CD14-positive monocyte (primary cell): ENCODE data around the gene KIF27. TPM values are rescaled to one million over a fixed set of nuclear protein-coding genes. Genes with fewer than 3 reads are reported as not detected.
A peak's percentile ranks its signal among the peaks of the same experiment; 100 is the strongest.

Experiments
- DNase-seq, 3 donors: peaks; one replicate each; pipeline ENCODE4 v3.0.0-alpha.2; 2011 to 2022
- H2AFZ ChIP-seq: 2 replicates; pipeline ENCODE4 v1.6.0; 2012; ENCODE audit warnings: mild to moderate bottlenecking, low read depth, low read length, inconsistent platforms; ENCODE audit not compliant: insufficient read depth, poor library complexity, severe bottlenecking
- H3K27ac ChIP-seq, 2 donors: 1 replicate in 1 of 2; 2 replicates in 1 of 2; pipeline ENCODE4 v1.5.1; 2012 to 2013; ENCODE audit warnings: low read length in 2 of 2, control low read depth in 1 of 2, inconsistent platforms in 1 of 2, low read depth in 1 of 2, mild to moderate bottlenecking in 1 of 2
- H3K27me3 ChIP-seq, 2 donors: one replicate each; pipeline versions ENCODE4 v1.6.0 to v1.6.1; 2011 to 2013; ENCODE audit warnings: low read length in 2 of 2; ENCODE audit not compliant: control insufficient read depth in 2 of 2, insufficient read depth in 2 of 2
- H3K36me3 ChIP-seq, 2 donors: replicated peaks in 1 of 2; 1 replicate in 1 of 2; 2 replicates in 1 of 2; pipeline versions ENCODE4 v1.5.1 to v1.6.1; 2012 to 2013; ENCODE audit warnings: low read length in 2 of 2, control low read depth in 1 of 2, inconsistent platforms in 1 of 2, mild to moderate bottlenecking in 1 of 2; ENCODE audit not compliant: insufficient read depth in 2 of 2, control insufficient read depth in 1 of 2
- H3K4me1 ChIP-seq, 2 donors: 1 replicate in 1 of 2; 2 replicates in 1 of 2; pipeline versions ENCODE4 v1.5.1 to v1.6.1; 2012 to 2013; ENCODE audit warnings: low read length in 2 of 2, control low read depth in 1 of 2, inconsistent platforms in 1 of 2, mild to moderate bottlenecking in 1 of 2, moderate library complexity in 1 of 2; ENCODE audit not compliant: insufficient read depth in 2 of 2, control insufficient read depth in 1 of 2
- H3K4me2 ChIP-seq: replicated peaks from 2 replicates; pipeline ENCODE3; 2012; ENCODE audit warnings: low read length, moderate library complexity, mild to moderate bottlenecking; ENCODE audit not compliant: poor library complexity, severe bottlenecking; ENCODE audit errors: extremely low read depth
- H3K4me3 ChIP-seq, 3 experiments: fragments of 200-600 bp in 1 of 3; sonication (generic) in 1 of 3; replicated peaks in 1 of 3; 1 replicate in 2 of 3; 2 replicates in 1 of 3; pipeline ENCODE4 v1.5.1; 2011 to 2013; ENCODE audit warnings: low read length in 3 of 3, mild to moderate bottlenecking in 3 of 3, control low read depth in 2 of 3, low read depth in 2 of 3, inconsistent platforms in 1 of 3, moderate library complexity in 1 of 3
- H3K79me2 ChIP-seq: 2 replicates; pipeline ENCODE4 v1.6.0; 2012; ENCODE audit warnings: mild to moderate bottlenecking, control low read depth, inconsistent platforms, low read length, moderate library complexity; ENCODE audit not compliant: insufficient read depth
- H3K9ac ChIP-seq: 2 replicates; pipeline ENCODE4 v1.6.0; 2017; ENCODE audit warnings: low read length, mild to moderate bottlenecking; ENCODE audit not compliant: insufficient read depth, poor library complexity, severe bottlenecking
- H3K9me3 ChIP-seq, 2 donors: replicated peaks in 1 of 2; 1 replicate in 1 of 2; 2 replicates in 1 of 2; pipeline versions ENCODE4 v1.5.1 to v1.6.1; 2012 to 2013; ENCODE audit warnings: low read length in 2 of 2, control low read depth in 1 of 2; ENCODE audit not compliant: control insufficient read depth in 1 of 2, insufficient read depth in 1 of 2
- H4K20me1 ChIP-seq: 2 replicates; pipeline ENCODE4 v1.6.0; 2012; ENCODE audit warnings: mild to moderate bottlenecking, low read length, control low read depth, moderate library complexity; ENCODE audit not compliant: insufficient read depth
- H3K27ac Mint-ChIP-seq, 7 donors: one replicate each; pipeline ENCODE4 v1.8.0; 2020; ENCODE audit warnings: mild to moderate bottlenecking in 7 of 7, mixed read lengths in 7 of 7, moderate library complexity in 6 of 7, inconsistent platforms in 2 of 7
- H3K27me3 Mint-ChIP-seq, 3 donors: one replicate each; pipeline ENCODE4 v1.8.0; 2021 to 2022; ENCODE audit warnings: low read depth in 3 of 3, mild to moderate bottlenecking in 3 of 3, mixed read lengths in 3 of 3, moderate library complexity in 3 of 3, inconsistent platforms in 1 of 3
- H3K36me3 Mint-ChIP-seq, 2 donors: one replicate each; pipeline ENCODE4 v1.8.0; 2020; ENCODE audit warnings: mixed read lengths in 2 of 2, inconsistent platforms in 1 of 2, mild to moderate bottlenecking in 1 of 2
- H3K4me1 Mint-ChIP-seq: one replicate; pipeline ENCODE4 v1.8.0; 2020; ENCODE audit warnings: mild to moderate bottlenecking, mixed read lengths
- H3K4me3 Mint-ChIP-seq, 2 donors: one replicate each; pipeline ENCODE4 v1.8.0; 2020; ENCODE audit warnings: mild to moderate bottlenecking in 2 of 2, mixed read lengths in 2 of 2, moderate library complexity in 1 of 2
- H3K9me3 Mint-ChIP-seq, 7 donors: one replicate each; pipeline ENCODE4 v1.8.0; 2020 to 2022; ENCODE audit warnings: mixed read lengths in 7 of 7, mild to moderate bottlenecking in 6 of 7, moderate library complexity in 6 of 7, inconsistent platforms in 2 of 7
- WGBS: methylation state at CpG from one replicate; pipeline ENCODE4 v1.1.5; 2013; ENCODE audit warnings: missing lambda C conversion rate; ENCODE audit not compliant: insufficient coverage; 5-methylcytosine and 5-hydroxymethylcytosine counted together
- intact Hi-C, 2 donors: fragments of 100-400 bp; cut with micrococcal nuclease; formaldehyde crosslinking; loops; one replicate each; pipeline versions ENCODE4 v1.15.0 to v1.15.1; 2023
- polyA plus RNA-seq, 3 donors: library from polyadenylated mRNA; depleted of rRNA in 1 of 3; unstranded in 2 of 3; stranded (reverse) in 1 of 3; fragments of 300-500 nt in 2 of 3; fragments of >200 nt in 1 of 3; fragmentation: Illumina TruSeq in 2 of 3; gene quantifications; 1 replicate in 2 of 3; 2 replicates in 1 of 3; pipeline ENCODE4 v1.2.3, GENCODE V29; 2012 to 2021
- TF ChIP-seq, protein P1 (sequence below): fragments of 200-600 bp; IDR thresholded peaks from one replicate; pipeline ENCODE4 v1.8.0; 2022; ENCODE audit warnings: antibody characterized with exemption, mild to moderate bottlenecking

The KIF27 gene
- polyA plus RNA-seq, 3 donors: 0.58 to 1.3 (median 1.1) TPM

DNA sequence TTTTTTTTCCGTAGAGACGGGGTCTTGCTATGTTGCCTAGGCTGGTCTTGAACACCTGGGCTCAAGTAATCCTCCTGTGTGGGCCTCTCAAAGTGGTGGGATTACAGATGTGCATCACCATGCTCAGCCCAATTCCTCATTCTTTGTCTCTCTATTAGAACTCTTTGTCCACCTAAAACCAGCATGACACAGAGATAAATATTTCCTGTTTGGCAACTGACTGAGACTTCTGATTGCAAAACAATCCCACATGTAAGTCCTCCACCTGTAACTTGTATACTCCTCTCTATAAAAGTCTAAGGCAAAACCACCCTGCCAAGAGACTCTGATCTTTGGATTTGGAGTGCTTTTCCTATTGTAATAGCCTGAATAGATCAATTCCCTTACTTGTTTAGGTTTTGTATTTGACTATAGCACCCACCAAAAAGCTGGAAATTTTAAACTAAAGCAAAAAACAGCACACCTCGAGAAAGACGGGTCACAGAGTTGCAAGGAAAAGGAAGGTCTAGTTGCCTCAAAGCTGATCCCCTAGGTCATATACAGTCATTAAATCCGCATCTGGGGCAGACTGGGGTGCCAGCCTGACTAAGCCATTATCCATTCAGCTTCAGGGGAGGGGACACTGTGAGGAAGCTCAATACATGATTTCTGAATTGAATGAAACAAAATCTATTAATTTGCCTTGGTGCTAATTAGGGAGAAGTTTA, 13.5 kb upstream of the KIF27 start:
- Histone ChIP-seq H4K20me1 (no peaks in the 10 kb centered on the region), H3K9me3 (no peaks in the 10 kb centered on the region), H3K27ac (no peak overlapping the region), H3K4me1 (peaks cover 54 to 59% of the 10 kb centered on the region in 2 donors), H3K4me3 (peak overlapping the region in 1 of 3 experiments; percentile 41), H3K4me2 (peak overlapping the region; percentile 38), H3K79me2 (no peaks in the 10 kb centered on the region), H2AFZ (no peak overlapping the region), H3K9ac (no peak overlapping the region), H3K36me3 (peaks cover 7 to 15% of the 10 kb centered on the region in 2 donors), H3K27me3 (no peaks in the 10 kb centered on the region)
- Mint-ChIP-seq H3K9me3 (no peaks in the 10 kb centered on the region), H3K36me3 (peaks cover 16 to 17% of the 10 kb centered on the region in 2 donors), H3K4me3 (peak overlapping the region in 1 of 2 donors; percentile 67), H3K4me1 (peaks cover 55% of the 10 kb centered on the region), H3K27ac (peak overlapping the region in 5 of 7 donors; percentile 66 to 84 (median 76)), H3K27me3 (peaks cover 0 to 1% (median 0%) of the 10 kb centered on the region in 3 donors)
- WGBS: 50% methylated on average over 2 of the region's 5 CpGs
- peak in 2 of 3 donors; percentile 55 for DNase-seq
- TF ChIP-seq, protein P1, sequence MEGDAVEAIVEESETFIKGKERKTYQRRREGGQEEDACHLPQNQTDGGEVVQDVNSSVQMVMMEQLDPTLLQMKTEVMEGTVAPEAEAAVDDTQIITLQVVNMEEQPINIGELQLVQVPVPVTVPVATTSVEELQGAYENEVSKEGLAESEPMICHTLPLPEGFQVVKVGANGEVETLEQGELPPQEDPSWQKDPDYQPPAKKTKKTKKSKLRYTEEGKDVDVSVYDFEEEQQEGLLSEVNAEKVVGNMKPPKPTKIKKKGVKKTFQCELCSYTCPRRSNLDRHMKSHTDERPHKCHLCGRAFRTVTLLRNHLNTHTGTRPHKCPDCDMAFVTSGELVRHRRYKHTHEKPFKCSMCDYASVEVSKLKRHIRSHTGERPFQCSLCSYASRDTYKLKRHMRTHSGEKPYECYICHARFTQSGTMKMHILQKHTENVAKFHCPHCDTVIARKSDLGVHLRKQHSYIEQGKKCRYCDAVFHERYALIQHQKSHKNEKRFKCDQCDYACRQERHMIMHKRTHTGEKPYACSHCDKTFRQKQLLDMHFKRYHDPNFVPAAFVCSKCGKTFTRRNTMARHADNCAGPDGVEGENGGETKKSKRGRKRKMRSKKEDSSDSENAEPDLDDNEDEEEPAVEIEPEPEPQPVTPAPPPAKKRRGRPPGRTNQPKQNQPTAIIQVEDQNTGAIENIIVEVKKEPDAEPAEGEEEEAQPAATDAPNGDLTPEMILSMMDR: no peak
- intact Hi-C loops: loop anchor here (5.0 kb wide), 3 partner anchors 238 to 378 kb away; no protein-coding TSS in a partner anchor

DNA sequence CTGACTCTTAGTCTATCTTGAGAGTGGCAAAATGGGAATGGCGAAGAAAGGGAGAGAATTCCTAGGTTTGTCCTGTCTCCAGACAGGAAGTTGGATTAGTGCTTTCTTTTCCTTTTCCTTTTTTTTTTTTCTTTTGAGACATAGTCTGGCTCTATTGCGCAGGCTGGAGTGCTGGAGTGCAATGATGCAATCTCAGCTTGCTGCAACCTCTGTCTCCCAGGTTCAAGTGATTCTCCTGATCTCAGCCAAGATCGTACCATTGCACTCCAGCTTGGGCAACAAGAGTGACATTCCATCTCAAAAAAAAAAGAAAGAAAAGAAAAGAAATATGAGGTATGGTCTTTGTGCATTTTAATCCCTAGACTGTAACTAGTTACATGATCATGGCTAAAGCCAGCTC, 12.6 kb upstream of the KIF27 start:
- peak overlapping the region; percentile 10 to 85 (median 70) for H3K27ac Mint-ChIP-seq
- intact Hi-C loops: no loop called here
- H3K27me3 Mint-ChIP-seq: peaks cover 0 to 1% (median 0%) of the 10 kb centered on the region in 3 donors
- no peaks in the 10 kb centered on the region for H3K9me3 Mint-ChIP-seq
- TF ChIP-seq, protein P1: no peak
- Histone ChIP-seq H3K9me3 (no peaks in the 10 kb centered on the region), H3K36me3 (peaks cover 2 to 5% of the 10 kb centered on the region in 2 donors), H3K4me3 (peak overlapping the region in 1 of 3 experiments; percentile 41), H3K79me2 (no peaks in the 10 kb centered on the region), H3K4me1 (peaks cover 54 to 59% of the 10 kb centered on the region in 2 donors), H2AFZ (no peak overlapping the region), H3K4me2 (peak overlapping the region; percentile 38), H4K20me1 (no peaks in the 10 kb centered on the region), H3K27me3 (no peaks in the 10 kb centered on the region), H3K9ac (no peak overlapping the region), H3K27ac (peak overlapping the region; percentile 30 to 45)
- DNase-seq: peak in 2 of 3 donors; percentile 60 to 66
- H3K4me3 Mint-ChIP-seq: peak overlapping the region; percentile 43 to 47
- peaks cover 8% of the 10 kb centered on the region in 2 donors for H3K36me3 Mint-ChIP-seq
- no CpG with 5 or more reads among the region's 3 CpGs for WGBS
- peaks cover 55% of the 10 kb centered on the region for H3K4me1 Mint-ChIP-seq
